IPS DF 4.7 (cell line): ENCODE data around the gene PRKN.

ENCODE experiments used
- DNase-seq: peaks from one replicate; pipeline ENCODE4 v3.0.0-alpha.2; 2013; ENCODE audit warnings: low spot score; ENCODE audit errors: extremely low read depth

The PRKN gene

GRCh38 chr6:162195441-162195840, 532.1 kb downstream of the PRKN start:
- DNase-seq = no peak

GRCh38 chr6:162190981-162191380, 536.6 kb downstream of the PRKN start:
- DNase-seq = no peak

- DNase-seq = no peak
Measured at GRCh38 chr6:162187168-162187935, 540.2 kb downstream of the PRKN start.

- DNase-seq = no peak
Measured at GRCh38 chr6:162184465-162184864, 543.1 kb downstream of the PRKN start.

GRCh38 chr6:162181741-162182401, 545.7 kb downstream of the PRKN start:
- no peak for DNase-seq

- DNase-seq = no peak
Measured at GRCh38 chr6:162181111-162181510, 546.5 kb downstream of the PRKN start.

- no peak for DNase-seq
Measured at GRCh38 chr6:162179196-162179951, 548.2 kb downstream of the PRKN start.

GRCh38 chr6:162178666-162179065, 548.9 kb downstream of the PRKN start:
- DNase-seq = no peak

- DNase-seq = no peak
Measured at GRCh38 chr6:162178266-162178665, 549.3 kb downstream of the PRKN start.

GRCh38 chr6:162177746-162178145, 549.8 kb downstream of the PRKN start:
- DNase-seq = no peak

GRCh38 chr6:162173466-162173865, 554.1 kb downstream of the PRKN start:
- DNase-seq = no peak

GRCh38 chr6:162165479-162165878, 562.1 kb downstream of the PRKN start:
- DNase-seq = no peak

GRCh38 chr6:162157167-162157870, 570.2 kb downstream of the PRKN start:
- DNase-seq = no peak

- DNase-seq = no peak
Measured at GRCh38 chr6:162156146-162156545, 571.4 kb downstream of the PRKN start.

GRCh38 chr6:162154930-162155329, 572.6 kb downstream of the PRKN start:
- DNase-seq = no peak

GRCh38 chr6:162154001-162154400, 573.6 kb downstream of the PRKN start:
- no peak for DNase-seq

GRCh38 chr6:162153120-162153519, 574.4 kb downstream of the PRKN start:
- DNase-seq = no peak

- DNase-seq = no peak
Measured at GRCh38 chr6:162151021-162151665, 576.4 kb downstream of the PRKN start.

- DNase-seq = no peak
Measured at GRCh38 chr6:162150295-162150694, 577.3 kb downstream of the PRKN start.

- DNase-seq = no peak
Measured at GRCh38 chr6:162149786-162150185, 577.8 kb downstream of the PRKN start.

GRCh38 chr6:162147805-162148204, 579.8 kb downstream of the PRKN start:
- no peak for DNase-seq
